Esophagus squamous epithelium (tissue), 4 donors: Measurements from ENCODE around the gene TRAPPC2.

ENCODE experiments used
- CTCF ChIP-seq, 6 experiments: fragments of 450-650 bp in 4 of 6; fragments of 200-600 bp in 2 of 6; sonication (generic) in 2 of 6; IDR thresholded peaks; one replicate each; pipeline ENCODE4 v1.5.1; 2016 to 2019; ENCODE audit warnings: antibody characterized with exemption in 6 of 6, mild to moderate bottlenecking in 4 of 6, moderate library complexity in 4 of 6
- POLR2A ChIP-seq, 4 donors: fragments of 450-650 bp; IDR thresholded peaks; one replicate each; pipeline ENCODE4 v1.6.1; 2017; ENCODE audit warnings: antibody characterized with exemption in 4 of 4, mild to moderate bottlenecking in 4 of 4, moderate library complexity in 3 of 4

DNA sequence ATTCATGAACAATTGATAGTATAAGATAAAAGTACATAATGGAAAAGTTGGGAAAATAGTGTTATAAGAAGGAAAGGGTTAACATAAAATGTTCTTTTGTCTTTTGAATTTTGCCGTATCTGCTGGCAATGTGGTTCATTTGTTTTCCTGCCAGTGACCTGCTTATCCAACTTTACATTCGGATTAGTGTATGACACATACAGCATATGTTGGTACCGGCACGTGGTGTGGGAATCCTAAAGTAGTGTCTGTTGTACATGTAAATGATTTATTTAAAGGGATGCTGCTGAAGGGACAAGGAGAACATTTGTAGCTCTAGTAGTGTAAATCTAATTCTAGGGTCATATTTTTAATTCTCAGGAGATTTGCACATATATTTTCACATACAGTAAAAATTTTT, 34.0 kb downstream of the TRAPPC2 start:
- TF ChIP-seq CTCF (IDR thresholded peaks at IDR 0.05) (no peak), POLR2A (IDR thresholded peaks at IDR 0.05) (no peak)
